Esophagus muscularis mucosa (tissue), 4 donors: Measurements from ENCODE around the gene MALAT1.
"Not testable (repeated sequence)": the region's sequence is repeated elsewhere in the genome, so short reads cannot be mapped to it uniquely, and the experiment has no call there.

ENCODE experiments used
- CTCF ChIP-seq, 3 experiments: fragments of 200-600 bp in 2 of 3; fragments of 450-650 bp in 1 of 3; sonication (generic) in 2 of 3; IDR thresholded peaks; one replicate each; pipeline ENCODE4 v1.5.1; 2017 to 2019; ENCODE audit warnings: antibody characterized with exemption in 3 of 3, mild to moderate bottlenecking in 2 of 3, moderate library complexity in 1 of 3
- EP300 ChIP-seq: sonication (generic); formaldehyde crosslinking; IDR thresholded peaks from one replicate; pipeline ENCODE4 v1.6.1; 2017; ENCODE audit warnings: antibody characterized with exemption
- POLR2A ChIP-seq: fragments of 450-650 bp; IDR thresholded peaks from one replicate; pipeline ENCODE4 v1.6.1; 2017; ENCODE audit warnings: antibody characterized with exemption, moderate library complexity, mild to moderate bottlenecking, low read depth
- POLR2AphosphoS5 ChIP-seq, 2 donors: sonication (generic); formaldehyde crosslinking; IDR thresholded peaks; one replicate each; pipeline ENCODE4 v1.6.1; 2017; ENCODE audit warnings: antibody characterized with exemption in 2 of 2

GRCh38 chr11:65518941-65519549 lies 20.2 kb downstream of the MALAT1 start:
- not testable (repeated sequence) for TF ChIP-seq CTCF (IDR thresholded peaks at IDR 0.05); POLR2A; EP300; POLR2AphosphoS5 (IDR thresholded peaks at IDR 0.05)
